ENCODE results near the gene NRP1.

The NRP1 gene

GRCh38 chr10:33311640-33312039, 22.8 kb downstream of the NRP1 start:
- TF ChIP-seq CTCF (IDR thresholded peaks at IDR 0.05; ENCODE audit: insufficient read depth, low read depth, low read length, missing control alignments), result no peak
- DNase-seq (ENCODE audit: low read depth), result no peak

GRCh38 chr10:33310853-33311252, 23.6 kb downstream of the NRP1 start:
- no peak for DNase-seq (ENCODE audit: low read depth)
- no peak for TF ChIP-seq CTCF (IDR thresholded peaks at IDR 0.05; ENCODE audit: insufficient read depth, low read depth, low read length, missing control alignments)
- H3K4me3 ChIP-seq (ENCODE audit: low read length), result no peak overlapping the region

More at GRCh38 chr10:33311640-33312039, 22.8 kb downstream of the NRP1 start:
- H3K4me3 ChIP-seq (ENCODE audit: low read length), result no peak overlapping the region

- TF ChIP-seq CTCF (IDR thresholded peaks at IDR 0.05; ENCODE audit: insufficient read depth, low read depth, low read length, missing control alignments), result no peak
- no peak for DNase-seq (ENCODE audit: low read depth)
- H3K4me3 ChIP-seq (ENCODE audit: low read length), result no peak overlapping the region
Measured at GRCh38 chr10:33309406-33309805, 25.1 kb downstream of the NRP1 start.

GRCh38 chr10:33307835-33308234, 26.6 kb downstream of the NRP1 start:
- no peak overlapping the region for H3K4me3 ChIP-seq (ENCODE audit: low read length)
- TF ChIP-seq CTCF (IDR thresholded peaks at IDR 0.05; ENCODE audit: insufficient read depth, low read depth, low read length, missing control alignments), result no peak
- DNase-seq (ENCODE audit: low read depth), result no peak

- DNase-seq (ENCODE audit: low read depth), result peak; percentile 73
- H3K4me3 ChIP-seq (ENCODE audit: low read length), result no peak overlapping the region
- TF ChIP-seq CTCF (IDR thresholded peaks at IDR 0.05; ENCODE audit: insufficient read depth, low read depth, low read length, missing control alignments), result no peak
Measured at GRCh38 chr10:33306701-33307519, 27.6 kb downstream of the NRP1 start.

- no peak for DNase-seq (ENCODE audit: low read depth)
- H3K4me3 ChIP-seq (ENCODE audit: low read length), result no peak overlapping the region
- TF ChIP-seq CTCF (IDR thresholded peaks at IDR 0.05; ENCODE audit: insufficient read depth, low read depth, low read length, missing control alignments), result no peak
Measured at GRCh38 chr10:33306126-33306525, 28.3 kb downstream of the NRP1 start.
